K562 (cell line): ENCODE data around the gene CLCF1. TPM values are rescaled to one million over a fixed set of nuclear protein-coding genes. Genes with fewer than 3 reads are reported as not detected.
A peak's percentile ranks its signal among the peaks of the same experiment; 100 is the strongest.

Source experiments
- CREM ChIP-seq: IDR thresholded peaks from 2 replicates; pipeline ENCODE4 v1.6.1; 2014; ENCODE audit warnings: antibody characterized with exemption, low read depth
- ESRRB ChIP-seq: fragments of 250-450 bp; sonication (Bioruptor Pico); IDR thresholded peaks from 2 replicates; pipeline ENCODE4 v1.5.0; 2020; ENCODE audit warnings: mild to moderate bottlenecking, moderate library complexity, borderline replicate concordance
- HES1 ChIP-seq: fragments of 450-650 bp; IDR thresholded peaks from 2 replicates; pipeline ENCODE4 v1.6.1; 2016; ENCODE audit warnings: low read depth, mild to moderate bottlenecking, moderate library complexity
- HLTF ChIP-seq: fragments of 450-650 bp; IDR thresholded peaks from 2 replicates; pipeline ENCODE4 v1.6.1; 2016
- IRF1 ChIP-seq: sonication (generic); formaldehyde crosslinking; IDR thresholded peaks from 2 replicates; pipeline ENCODE4 v1.8.0; 2022; ENCODE audit warnings: missing genetic modification reagents, mild to moderate bottlenecking, borderline replicate concordance
- MBD1 ChIP-seq: fragments of 250-450 bp; sonication (Bioruptor Pico); IDR thresholded peaks from 2 replicates; pipeline ENCODE4 v1.8.0; 2022; ENCODE audit warnings: inconsistent platforms
- MEF2A ChIP-seq: IDR thresholded peaks from 2 replicates; pipeline ENCODE4 v1.6.1; 2011; ENCODE audit warnings: low read depth, mild to moderate bottlenecking, low read length, moderate library complexity; ENCODE audit not compliant: control insufficient read depth
- POLR3G ChIP-seq: IDR thresholded peaks from 2 replicates; pipeline ENCODE4 v1.6.1; 2011; ENCODE audit not compliant: insufficient read length, insufficient replicate concordance; ENCODE audit errors: extremely low read depth
- PRMT5 ChIP-seq: sonication (generic); formaldehyde crosslinking; IDR thresholded peaks from 2 replicates; pipeline ENCODE4 v1.5.0; 2020; ENCODE audit warnings: missing genetic modification reagents
- SMAD2 ChIP-seq: fragments of 150-350 bp; IDR thresholded peaks from 2 replicates; pipeline ENCODE4 v1.6.1; 2014; ENCODE audit warnings: low read depth, mild to moderate bottlenecking, low read length
- SUPT5H ChIP-seq: fragments of 450-650 bp; IDR thresholded peaks from 2 replicates; pipeline ENCODE4 v1.6.1; 2016
- TAF7 ChIP-seq: fragments of 450-650 bp; IDR thresholded peaks from 2 replicates; pipeline ENCODE4 v1.6.1; 2016; ENCODE audit warnings: missing genetic modification characterization, missing compliant biosample characterization
- ZNF174 ChIP-seq: fragments of 250-450 bp; sonication (Bioruptor Pico); IDR thresholded peaks from 2 replicates; pipeline ENCODE4 v1.4.0; 2020; ENCODE audit warnings: mild to moderate bottlenecking
- polyA plus RNA-seq, 8 experiments: library from polyadenylated mRNA; depleted of rRNA in 4 of 8; stranded (reverse) in 5 of 8; unstranded in 3 of 8; fragments of >200 nt; fragmentation: Nextera tagmentation in 2 of 8; fragmentation: Illumina TruSeq in 1 of 8; extraction: Ambion mirVana in 2 of 8; extraction: Trizol in 1 of 8; gene quantifications; 2 replicates each; pipeline versions ENCODE4 v1.2.1 to v1.2.3, GENCODE V29; 2011 to 2014; ENCODE audit warnings: inconsistent platforms in 1 of 8, missing spikeins in 1 of 8
- total RNA-seq, 7 experiments: library from RNA; depleted of rRNA in 6 of 7; stranded (reverse); fragments of >200 nt in 6 of 7; fragmentation: Illumina TruSeq in 2 of 7; extraction: Trizol in 2 of 7; gene quantifications; 2 replicates each; pipeline versions ENCODE4 v1.2.1 to v1.2.3, GENCODE V29; 2011 to 2021; ENCODE audit warnings: low replicate concordance in 1 of 7
- TF ChIP-seq, protein P1 (sequence below): sonication (generic); IDR thresholded peaks from 2 replicates; pipeline ENCODE4 v1.6.1; 2016
- TF ChIP-seq, protein P2 (sequence below), 3 experiments: fragments of 200-800 bp in 1 of 3; fragments of 250-450 bp in 1 of 3; fragments of 450-650 bp in 1 of 3; sonication (Bioruptor Pico) in 1 of 3; sonication (Bioruptor generic) in 1 of 3; formaldehyde crosslinking in 1 of 3; IDR thresholded peaks; 2 replicates each; pipeline versions ENCODE4 v1.6.1 to v1.8.0; 2016 to 2022; ENCODE audit warnings: mild to moderate bottlenecking in 2 of 3, missing genetic modification characterization in 2 of 3, missing compliant biosample characterization in 1 of 3, moderate library complexity in 1 of 3

CLCF1 gene
- total and polyA plus RNA-seq, 9 of the 15 experiments (the other 6 are each of a cell fraction or from before 2014, with no cell fraction given), result 0.49 to 5.8 (median 3.0) TPM

- no peak for TF ChIP-seq MBD1
- TF ChIP-seq, protein P1, sequence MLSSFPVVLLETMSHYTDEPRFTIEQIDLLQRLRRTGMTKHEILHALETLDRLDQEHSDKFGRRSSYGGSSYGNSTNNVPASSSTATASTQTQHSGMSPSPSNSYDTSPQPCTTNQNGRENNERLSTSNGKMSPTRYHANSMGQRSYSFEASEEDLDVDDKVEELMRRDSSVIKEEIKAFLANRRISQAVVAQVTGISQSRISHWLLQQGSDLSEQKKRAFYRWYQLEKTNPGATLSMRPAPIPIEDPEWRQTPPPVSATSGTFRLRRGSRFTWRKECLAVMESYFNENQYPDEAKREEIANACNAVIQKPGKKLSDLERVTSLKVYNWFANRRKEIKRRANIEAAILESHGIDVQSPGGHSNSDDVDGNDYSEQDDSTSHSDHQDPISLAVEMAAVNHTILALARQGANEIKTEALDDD, result peak; percentile 85
- no peak for TF ChIP-seq TAF7 (tag)
- TF ChIP-seq HLTF, result peak; percentile 49; the same call in 1 of the 2 replicates
- no peak for TF ChIP-seq POLR3G
- TF ChIP-seq ZNF174 (CRISPR knock-in tag), result no peak
- no peak for TF ChIP-seq IRF1 (CRISPR knock-in tag)
- TF ChIP-seq MEF2A, result no peak
- TF ChIP-seq PRMT5 (CRISPR knock-in tag), result no peak
- no peak for TF ChIP-seq ESRRB (CRISPR knock-in tag)
- peak; percentile 68 for TF ChIP-seq CREM
- TF ChIP-seq SMAD2, result no peak
- TF ChIP-seq HES1, result no peak
- peak; percentile 60 for TF ChIP-seq SUPT5H
- TF ChIP-seq, protein P2, sequence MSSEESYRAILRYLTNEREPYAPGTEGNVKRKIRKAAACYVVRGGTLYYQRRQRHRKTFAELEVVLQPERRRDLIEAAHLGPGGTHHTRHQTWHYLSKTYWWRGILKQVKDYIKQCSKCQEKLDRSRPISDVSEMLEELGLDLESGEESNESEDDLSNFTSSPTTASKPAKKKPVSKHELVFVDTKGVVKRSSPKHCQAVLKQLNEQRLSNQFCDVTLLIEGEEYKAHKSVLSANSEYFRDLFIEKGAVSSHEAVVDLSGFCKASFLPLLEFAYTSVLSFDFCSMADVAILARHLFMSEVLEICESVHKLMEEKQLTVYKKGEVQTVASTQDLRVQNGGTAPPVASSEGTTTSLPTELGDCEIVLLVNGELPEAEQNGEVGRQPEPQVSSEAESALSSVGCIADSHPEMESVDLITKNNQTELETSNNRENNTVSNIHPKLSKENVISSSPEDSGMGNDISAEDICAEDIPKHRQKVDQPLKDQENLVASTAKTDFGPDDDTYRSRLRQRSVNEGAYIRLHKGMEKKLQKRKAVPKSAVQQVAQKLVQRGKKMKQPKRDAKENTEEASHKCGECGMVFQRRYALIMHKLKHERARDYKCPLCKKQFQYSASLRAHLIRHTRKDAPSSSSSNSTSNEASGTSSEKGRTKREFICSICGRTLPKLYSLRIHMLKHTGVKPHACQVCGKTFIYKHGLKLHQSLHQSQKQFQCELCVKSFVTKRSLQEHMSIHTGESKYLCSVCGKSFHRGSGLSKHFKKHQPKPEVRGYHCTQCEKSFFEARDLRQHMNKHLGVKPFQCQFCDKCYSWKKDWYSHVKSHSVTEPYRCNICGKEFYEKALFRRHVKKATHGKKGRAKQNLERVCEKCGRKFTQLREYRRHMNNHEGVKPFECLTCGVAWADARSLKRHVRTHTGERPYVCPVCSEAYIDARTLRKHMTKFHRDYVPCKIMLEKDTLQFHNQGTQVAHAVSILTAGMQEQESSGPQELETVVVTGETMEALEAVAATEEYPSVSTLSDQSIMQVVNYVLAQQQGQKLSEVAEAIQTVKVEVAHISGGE (CRISPR knock-in tag; IDR thresholded peaks at IDR 0.05), result peak in 1 of 3 experiments; percentile 19; a peak in 1 of 6 replicates
These were observed 511 bp upstream of the CLCF1 start (continued) for GRCh38 chr11:67373648-67374570.
